CD4-positive, alpha-beta memory T cell (primary cell): ENCODE data around the gene UBLCP1. TPM values are rescaled to one million over a fixed set of nuclear protein-coding genes. Genes with fewer than 3 reads are reported as not detected.
"Not testable (repeated sequence)": the region's sequence is repeated elsewhere in the genome, so short reads cannot be mapped to it uniquely, and the experiment has no call there.

Experiments
- CTCF ChIA-PET: fragments of 350-600 bp; sonication (Branson Sonifier 250); formaldehyde crosslinking; loops from one replicate; lab custom pipeline; 2021; ENCODE audit warnings: inconsistent platforms; ENCODE audit not compliant: partially characterized antibody; lab: Charles Lee
- POLR2A ChIA-PET: fragments of 350-600 bp; sonication (Branson Sonifier 250); formaldehyde crosslinking; loops from one replicate; lab custom pipeline; 2021; ENCODE audit not compliant: partially characterized antibody; lab: Charles Lee
- DNase-seq, 5 donors: peaks; one replicate each; pipeline versions ENCODE4 v3.0.0 to v3.0.0-alpha.2; 2020 to 2022; ENCODE audit warnings: mixed read lengths in 1 of 5
- H3K27ac ChIP-seq: one replicate; pipeline ENCODE4 v1.7.0; 2013; ENCODE audit warnings: low read depth, low read length
- H3K27me3 ChIP-seq: 2 replicates; pipeline ENCODE4 v1.7.0; 2013; ENCODE audit warnings: mild to moderate bottlenecking, low read length, moderate library complexity; ENCODE audit not compliant: insufficient read depth
- H3K36me3 ChIP-seq: 2 replicates; pipeline ENCODE4 v1.7.0; 2013; ENCODE audit warnings: mild to moderate bottlenecking, low read length, moderate library complexity; ENCODE audit not compliant: insufficient read depth
- H3K4me1 ChIP-seq: 2 replicates; pipeline ENCODE4 v1.7.0; 2013; ENCODE audit warnings: mild to moderate bottlenecking, low read length, moderate library complexity; ENCODE audit not compliant: insufficient read depth
- H3K4me3 ChIP-seq, 2 donors: one replicate each; pipeline ENCODE4 v1.7.0; 2013; ENCODE audit warnings: low read length in 2 of 2, mild to moderate bottlenecking in 1 of 2
- H3K9me3 ChIP-seq, 2 donors: one replicate each; pipeline ENCODE4 v1.7.0; 2013; ENCODE audit warnings: low read length in 2 of 2, control low read depth in 1 of 2; ENCODE audit not compliant: control insufficient read depth in 1 of 2
- H3K27ac Mint-ChIP-seq, 7 donors: one replicate each; pipeline ENCODE4 v1.8.0; 2020 to 2021; ENCODE audit warnings: mixed read lengths in 7 of 7, mild to moderate bottlenecking in 6 of 7, inconsistent platforms in 3 of 7, moderate library complexity in 3 of 7
- H3K27me3 Mint-ChIP-seq, 2 donors: one replicate each; pipeline ENCODE4 v1.8.0; 2020 to 2021; ENCODE audit warnings: mixed read lengths in 2 of 2
- H3K36me3 Mint-ChIP-seq, 2 donors: one replicate each; pipeline ENCODE4 v1.8.0; 2020 to 2021; ENCODE audit warnings: mixed read lengths in 2 of 2, inconsistent platforms in 1 of 2, mild to moderate bottlenecking in 1 of 2
- H3K4me1 Mint-ChIP-seq, 4 donors: one replicate each; pipeline ENCODE4 v1.8.0; 2020 to 2021; ENCODE audit warnings: mixed read lengths in 4 of 4, mild to moderate bottlenecking in 1 of 4
- H3K4me3 Mint-ChIP-seq, 8 donors: one replicate each; pipeline ENCODE4 v1.8.0; 2020 to 2021; ENCODE audit warnings: mixed read lengths in 8 of 8, mild to moderate bottlenecking in 7 of 8, moderate library complexity in 6 of 8, inconsistent platforms in 3 of 8
- H3K9me3 Mint-ChIP-seq, 8 donors: one replicate each; pipeline ENCODE4 v1.8.0; 2020 to 2021; ENCODE audit warnings: mixed read lengths in 8 of 8, mild to moderate bottlenecking in 5 of 8, inconsistent platforms in 3 of 8, moderate library complexity in 1 of 8
- intact Hi-C: fragments of 100-400 bp; cut with micrococcal nuclease; formaldehyde crosslinking; loops from one replicate; pipeline ENCODE4 v1.15.1; 2023
- polyA plus RNA-seq, 2 donors: library from polyadenylated mRNA; unstranded; fragments of 300-500 nt; fragmentation: Illumina TruSeq; gene quantifications; one replicate each; pipeline ENCODE4 v1.2.3, GENCODE V29; 2021
- total RNA-seq, 2 experiments: library from RNA; stranded (reverse); gene quantifications; one replicate each; pipeline ENCODE4 v1.2.3, GENCODE V29; 2021

UBLCP1 gene
- total and polyA plus RNA-seq, 4 experiments from 2014 or later = 31.6 to 62.0 (median 42.5) TPM

DNA sequence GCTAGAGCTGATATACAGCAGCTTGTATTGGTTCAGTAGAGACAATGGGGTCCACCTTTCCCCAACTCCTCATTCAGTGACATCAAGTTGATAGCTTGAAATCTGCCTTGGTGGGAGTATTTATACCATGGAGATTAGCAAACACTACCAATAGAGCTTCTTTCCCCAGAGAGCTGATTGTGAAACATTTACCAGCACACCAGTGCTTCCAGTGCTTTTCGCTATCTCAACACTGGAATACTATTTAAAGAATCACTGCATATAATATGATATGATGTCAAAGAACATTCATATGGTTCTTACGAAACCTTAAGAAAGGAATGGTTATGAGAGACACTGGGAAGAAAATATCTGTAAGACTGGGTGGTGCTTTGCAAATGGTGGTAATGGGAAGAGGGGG, 31.9 kb upstream of the UBLCP1 start:
- peaks cover 0 to 3% (median 0%) of the 10 kb centered on the region in 8 donors for H3K9me3 Mint-ChIP-seq
- Histone ChIP-seq H3K9me3 (no peaks in the 10 kb centered on the region), H3K4me1 (no peaks in the 10 kb centered on the region), H3K27ac (no peak overlapping the region), H3K36me3 (no peaks in the 10 kb centered on the region), H3K27me3 (no peaks in the 10 kb centered on the region), H3K4me3 (no peak overlapping the region)
- intact Hi-C loops = no loop called here
- H3K4me3 Mint-ChIP-seq = no peak overlapping the region
- no peaks in the 10 kb centered on the region for H3K4me1 Mint-ChIP-seq
- CTCF ChIA-PET = interaction anchor here (1.2 kb wide), 1 partner anchor 74 kb away, joined by 3 read pairs; no protein-coding TSS in a partner anchor
- H3K27me3 Mint-ChIP-seq = peaks cover 0 to 2% of the 10 kb centered on the region in 2 donors
- POLR2A ChIA-PET = no interaction called here
- no peak overlapping the region for H3K27ac Mint-ChIP-seq
- H3K36me3 Mint-ChIP-seq = no peaks in the 10 kb centered on the region
- DNase-seq = no peak

DNA sequence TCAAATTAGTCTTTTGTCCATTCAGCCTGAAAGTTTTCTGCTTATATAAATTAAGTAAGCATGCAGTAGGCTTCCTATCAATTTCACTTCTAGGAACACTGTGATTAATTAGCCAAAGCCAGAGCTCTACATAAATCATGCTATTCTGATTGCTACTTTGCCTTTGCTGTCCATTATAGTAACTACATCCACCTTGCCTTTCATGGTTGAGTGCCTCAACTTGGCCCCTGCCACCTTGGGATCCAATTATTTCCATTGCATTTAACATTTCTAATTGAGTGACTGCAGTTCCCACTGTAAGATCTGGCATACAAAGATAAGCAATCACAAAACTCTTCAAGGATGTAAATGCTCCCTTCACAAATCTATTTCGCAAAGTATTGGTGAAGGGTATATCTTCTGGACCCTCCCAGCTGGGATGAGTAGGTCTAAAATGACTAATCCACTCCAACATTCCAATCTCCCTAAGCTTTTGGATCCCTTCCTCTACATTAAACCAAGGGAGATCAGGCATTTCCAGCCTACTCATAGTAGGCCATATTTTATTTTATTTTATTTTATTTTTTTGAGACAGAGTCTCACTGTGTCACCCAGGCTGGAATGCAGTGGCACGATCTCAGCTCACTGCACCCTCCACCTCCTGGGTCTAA, 27.1 kb upstream of the UBLCP1 start:
- H3K27me3 ChIP-seq, DNase-seq, H3K27ac Mint-ChIP-seq, intact Hi-C loops, H3K4me1 Mint-ChIP-seq, H3K27me3 Mint-ChIP-seq, H3K36me3 Mint-ChIP-seq, H3K36me3 ChIP-seq, H3K9me3 Mint-ChIP-seq, H3K4me3 ChIP-seq, CTCF ChIA-PET, POLR2A ChIA-PET, H3K27ac ChIP-seq, H3K9me3 ChIP-seq, H3K4me1 ChIP-seq, H3K4me3 Mint-ChIP-seq: not testable (repeated sequence)

DNA sequence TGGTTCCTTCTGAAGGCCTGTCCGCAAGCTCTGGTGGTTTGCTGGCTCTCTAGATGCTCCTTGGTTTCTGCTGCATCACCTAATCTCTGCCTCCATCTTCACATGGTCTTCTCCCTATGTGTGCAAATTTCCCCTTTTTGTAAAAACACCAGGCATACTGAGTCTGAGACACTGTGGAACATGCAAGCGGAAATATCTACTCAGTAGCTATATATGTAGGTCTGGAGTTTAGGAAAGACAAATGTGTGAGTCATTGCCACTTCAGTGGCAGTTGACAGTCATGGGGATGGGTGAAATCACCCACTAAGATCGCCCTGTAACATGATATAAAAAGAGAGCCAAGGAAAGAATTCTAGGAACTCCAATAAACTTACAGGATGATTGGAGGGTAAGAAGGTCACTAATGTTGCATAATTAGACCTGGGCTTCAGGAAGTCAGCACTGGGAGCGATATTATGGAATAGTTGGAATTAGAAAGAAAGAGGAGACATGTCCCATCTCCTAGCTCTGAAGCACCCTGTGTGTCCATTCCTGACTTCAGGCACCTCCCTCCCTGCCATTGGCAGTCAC, 22.7 kb upstream of the UBLCP1 start:
- no peak overlapping the region for H3K4me3 Mint-ChIP-seq
- DNase-seq = no peak
- H3K9me3 ChIP-seq = no peaks in the 10 kb centered on the region
- H3K4me3 ChIP-seq = no peak overlapping the region
- peaks cover 11 to 20% (median 13%) of the 10 kb centered on the region in 4 donors for H3K4me1 Mint-ChIP-seq
- no peaks in the 10 kb centered on the region for H3K27me3 ChIP-seq
- H3K27ac Mint-ChIP-seq = no peak overlapping the region
- no peaks in the 10 kb centered on the region for H3K36me3 Mint-ChIP-seq
- ChIA-PET POLR2A (no interaction called here), CTCF (interaction anchor here (1.0 kb wide), 1 partner anchor 84 kb away, joined by 3 read pairs; no protein-coding TSS in a partner anchor)
- peaks cover 15% of the 10 kb centered on the region for H3K4me1 ChIP-seq
- no peak overlapping the region for H3K27ac ChIP-seq
- no peaks in the 10 kb centered on the region for H3K27me3 Mint-ChIP-seq
- intact Hi-C loops = no loop called here
- H3K36me3 ChIP-seq = no peaks in the 10 kb centered on the region
- no peaks in the 10 kb centered on the region for H3K9me3 Mint-ChIP-seq

DNA sequence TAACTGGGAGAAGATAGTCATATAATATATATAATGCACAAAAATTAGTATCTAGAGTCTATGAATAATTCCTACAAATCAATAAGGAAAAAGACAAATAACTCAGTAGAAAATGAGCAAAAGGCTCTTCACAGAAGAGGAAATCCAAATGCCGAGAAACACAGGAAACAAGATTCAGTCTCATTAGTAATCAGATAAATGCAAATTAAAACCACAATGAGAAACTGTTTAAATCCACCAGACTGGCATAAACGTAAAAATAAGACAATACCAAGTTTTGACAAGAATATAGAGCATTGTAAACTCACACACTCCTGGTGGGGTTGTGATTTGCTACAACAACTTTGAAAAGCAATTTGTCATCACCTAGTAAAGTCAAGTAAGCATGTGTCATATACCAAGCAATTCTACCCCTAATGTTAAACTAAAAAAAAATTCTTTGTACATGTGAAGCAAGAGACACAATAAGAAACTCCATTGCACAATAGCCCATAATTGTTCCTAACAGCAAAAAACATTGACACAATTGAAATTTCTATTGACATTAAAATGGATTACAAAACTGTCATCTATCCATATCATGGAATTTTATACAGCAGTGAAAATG, 21.0 kb upstream of the UBLCP1 start:
- no peaks in the 10 kb centered on the region for H3K9me3 ChIP-seq
- intact Hi-C loops = loop anchor here (2.0 kb wide), 1 partner anchor 33 kb away; the partner anchor contains the start of gene RNF145
- CTCF ChIA-PET = interaction anchor here (1.4 to 1.7 kb wide), 2 partner anchors 43 to 85 kb away, joined by 3 to 6 read pairs; no protein-coding TSS in a partner anchor
- Mint-ChIP-seq H3K36me3 (no peaks in the 10 kb centered on the region), H3K4me3 (peak overlapping the region in 4 of 8 donors; percentile 2 to 34 (median 24)), H3K4me1 (peaks cover 11 to 20% (median 13%) of the 10 kb centered on the region in 4 donors), H3K9me3 (no peaks in the 10 kb centered on the region), H3K27ac (no peak overlapping the region), H3K27me3 (peaks cover 2 to 4% of the 10 kb centered on the region in 2 donors)
- H3K4me3 ChIP-seq = no peak overlapping the region
- H3K27me3 ChIP-seq = no peaks in the 10 kb centered on the region
- POLR2A ChIA-PET = interaction anchor here (1.0 kb wide), 1 partner anchor 20 kb away, joined by 3 read pairs; no protein-coding TSS in a partner anchor
- no peak for DNase-seq
- peaks cover 15% of the 10 kb centered on the region for H3K4me1 ChIP-seq
- H3K36me3 ChIP-seq = no peaks in the 10 kb centered on the region
- no peak overlapping the region for H3K27ac ChIP-seq

DNA sequence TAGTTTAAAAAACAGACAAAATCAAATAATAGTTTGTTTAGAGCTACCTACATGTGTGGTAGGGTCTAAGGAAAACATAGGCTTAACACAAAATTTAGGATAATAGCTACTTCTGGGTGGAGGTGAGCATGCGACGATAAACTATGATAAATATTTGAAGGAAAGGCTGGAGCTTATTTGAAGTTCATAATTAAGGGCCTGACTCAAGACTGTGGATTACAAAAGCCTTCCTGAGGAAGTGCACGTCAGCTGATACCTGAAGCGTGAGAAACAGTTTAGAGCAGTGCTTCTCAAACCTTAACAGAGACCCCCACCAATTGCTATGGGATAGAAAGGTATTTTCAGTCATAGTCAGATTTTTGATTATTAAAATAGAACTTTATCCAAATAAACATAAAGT, 20.4 kb upstream of the UBLCP1 start:
- POLR2A ChIA-PET = interaction anchor here (0.8 to 1.3 kb wide), 3 partner anchors 19 to 67 kb away, joined by 3 to 6 read pairs (median 3); no protein-coding TSS in a partner anchor
- H3K36me3 Mint-ChIP-seq = no peaks in the 10 kb centered on the region
- Histone ChIP-seq H3K4me3 (no peak overlapping the region), H3K4me1 (peaks cover 15% of the 10 kb centered on the region), H3K27me3 (no peaks in the 10 kb centered on the region), H3K9me3 (no peaks in the 10 kb centered on the region), H3K36me3 (no peaks in the 10 kb centered on the region), H3K27ac (no peak overlapping the region)
- H3K9me3 Mint-ChIP-seq = no peaks in the 10 kb centered on the region
- H3K27me3 Mint-ChIP-seq = peaks cover 2 to 4% of the 10 kb centered on the region in 2 donors
- intact Hi-C loops = loop anchor here (2.0 kb wide), 1 partner anchor 34 kb away; the partner anchor contains the start of gene RNF145
- peak overlapping the region in 1 of 8 donors; percentile 0 for H3K4me3 Mint-ChIP-seq
- H3K27ac Mint-ChIP-seq = peak overlapping the region in 1 of 7 donors; percentile 44
- DNase-seq = no peak
- peaks cover 11 to 20% (median 13%) of the 10 kb centered on the region in 4 donors for H3K4me1 Mint-ChIP-seq
- CTCF ChIA-PET = interaction anchor here (1.4 to 1.7 kb wide), 2 partner anchors 42 to 86 kb away, joined by 3 to 6 read pairs; no protein-coding TSS in a partner anchor

DNA sequence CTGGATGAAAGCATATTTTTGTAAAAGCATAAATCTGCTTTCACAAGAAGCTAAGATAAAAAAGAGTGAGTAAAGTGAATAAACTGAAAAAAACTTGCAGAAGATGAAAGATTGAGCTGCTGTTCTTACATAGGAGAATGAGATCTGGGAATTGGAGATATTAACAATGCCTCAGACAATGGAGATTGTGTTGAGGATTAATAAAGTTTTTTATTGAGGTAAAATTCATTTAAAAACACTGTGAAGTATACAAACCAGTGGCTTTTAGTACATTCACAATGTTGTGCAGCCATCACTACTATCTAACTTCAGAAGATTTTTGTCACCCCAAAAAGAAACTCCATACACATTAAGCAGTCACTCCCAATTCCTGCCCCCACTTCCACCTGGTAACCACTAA, 19.7 kb upstream of the UBLCP1 start:
- no peaks in the 10 kb centered on the region for H3K36me3 Mint-ChIP-seq
- Histone ChIP-seq H3K4me3 (no peak overlapping the region), H3K27me3 (no peaks in the 10 kb centered on the region), H3K27ac (no peak overlapping the region), H3K9me3 (no peaks in the 10 kb centered on the region), H3K36me3 (no peaks in the 10 kb centered on the region), H3K4me1 (peaks cover 15% of the 10 kb centered on the region)
- no peak overlapping the region for H3K27ac Mint-ChIP-seq
- DNase-seq = no peak
- intact Hi-C loops = loop anchor here (2.0 kb wide), 1 partner anchor 35 kb away; the partner anchor contains the start of gene RNF145
- ChIA-PET CTCF (interaction anchor here (1.4 to 1.7 kb wide), 2 partner anchors 42 to 86 kb away, joined by 3 to 6 read pairs; no protein-coding TSS in a partner anchor), POLR2A (interaction anchor here (0.8 to 1.3 kb wide), 2 partner anchors 36 to 68 kb away, joined by 3 to 6 read pairs; no protein-coding TSS in a partner anchor)
- H3K27me3 Mint-ChIP-seq = peaks cover 2 to 7% of the 10 kb centered on the region in 2 donors
- peaks cover 11 to 20% (median 13%) of the 10 kb centered on the region in 4 donors for H3K4me1 Mint-ChIP-seq
- H3K4me3 Mint-ChIP-seq = no peak overlapping the region
- H3K9me3 Mint-ChIP-seq = no peaks in the 10 kb centered on the region

DNA sequence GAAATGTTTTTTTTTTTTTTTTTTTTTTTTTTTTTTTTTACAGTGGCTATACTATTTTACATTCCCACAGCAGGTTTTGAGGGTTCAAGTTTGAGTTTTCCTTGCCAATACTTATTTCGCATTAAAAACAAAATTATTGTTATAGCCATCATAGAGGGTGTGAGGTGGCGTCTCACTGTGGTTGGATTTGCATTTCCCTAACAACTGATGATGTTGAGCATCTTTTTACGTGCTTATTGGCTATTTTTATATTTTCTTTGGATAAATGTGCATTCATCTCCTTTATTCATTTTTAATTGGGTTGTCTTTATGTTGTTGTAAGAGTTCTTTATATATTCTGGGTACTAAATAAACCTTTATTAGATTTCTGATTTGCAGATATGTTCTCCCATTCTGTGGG, 18.9 kb upstream of the UBLCP1 start:
- H3K27ac Mint-ChIP-seq = no peak overlapping the region
- Histone ChIP-seq H3K4me1 (peaks cover 15% of the 10 kb centered on the region), H3K9me3 (no peaks in the 10 kb centered on the region), H3K4me3 (no peak overlapping the region), H3K36me3 (no peaks in the 10 kb centered on the region), H3K27me3 (no peaks in the 10 kb centered on the region), H3K27ac (no peak overlapping the region)
- H3K4me1 Mint-ChIP-seq = peaks cover 11 to 20% (median 13%) of the 10 kb centered on the region in 4 donors
- H3K4me3 Mint-ChIP-seq = no peak overlapping the region
- H3K36me3 Mint-ChIP-seq = no peaks in the 10 kb centered on the region
- H3K27me3 Mint-ChIP-seq = peaks cover 3 to 12% of the 10 kb centered on the region in 2 donors
- intact Hi-C loops = no loop called here
- no peak for DNase-seq
- ChIA-PET POLR2A (no interaction called here), CTCF (interaction anchor here (2.1 kb wide), 1 partner anchor 88 kb away, joined by 9 read pairs; no protein-coding TSS in a partner anchor)
- no peaks in the 10 kb centered on the region for H3K9me3 Mint-ChIP-seq
